Measurements from ENCODE around the gene ALDH1A3. TPM values are rescaled to one million over a fixed set of nuclear protein-coding genes. Genes with fewer than 3 reads are reported as not detected.

The ALDH1A3 gene
- total RNA-seq, 1 experiment from 2014 or later = 248 TPM

- Histone ChIP-seq H3K9me3 (ENCODE audit: control insufficient read depth in 1 of 2, insufficient read depth in 1 of 2, low read depth in 1 of 2, low read length in 2 of 2) (no peaks in the 10 kb centered on the region), H3K4me3 (replicated peaks in 1 of 2; ENCODE audit: low read depth in 1 of 2, low read length in 2 of 2) (no peak overlapping the region), H3K27me3 (ENCODE audit: insufficient read depth, low read length) (no peaks in the 10 kb centered on the region), H3K27ac (ENCODE audit: low read depth, low read length) (no peak overlapping the region), H3K9ac (ENCODE audit: low read length) (no peak overlapping the region), H3K4me1 (ENCODE audit: control insufficient read depth in 1 of 2, insufficient read depth in 2 of 2, low read length in 2 of 2) (no peaks in the 10 kb centered on the region), H3K36me3 (ENCODE audit: control insufficient read depth in 1 of 2, insufficient read depth in 2 of 2, low read length in 2 of 2) (peaks cover 30 to 92% of the 10 kb centered on the region in 2 experiments), H2AFZ (ENCODE audit: low read depth, low read length, poor library complexity, severe bottlenecking) (no peak overlapping the region), H4K20me1 (ENCODE audit: insufficient read depth) (peaks cover 25% of the 10 kb centered on the region; the same call in 1 of the 2 replicates), H3K4me2 (ENCODE audit: low read length) (no peak overlapping the region), H3K9me2 (ENCODE audit: insufficient read depth) (no peaks in the 10 kb centered on the region), H3K79me2 (ENCODE audit: insufficient read depth, low read length) (peaks cover 90% of the 10 kb centered on the region)
- DNase-seq (ENCODE audit: low read depth, low spot score) = no peak
- CTCF ChIA-PET = no interaction called here
- no TSS peak for BruUV-seq (replicated peaks)
- intact Hi-C loops (cut with micrococcal nuclease) = no loop called here
- RAD21 ChIA-PET (ENCODE audit: low non-redundant PET in 1 of 2, low total read pairs in 2 of 2, uncharacterized antibody in 2 of 2, unreplicated experiment in 2 of 2) = no interaction called here
- ATAC-seq = no peak
- POLR2A ChIA-PET = no interaction called here
- TF ChIP-seq JUND (IDR thresholded peaks at IDR 0.05) (no peak), YY1 (IDR thresholded peaks at IDR 0.05; ENCODE audit: extremely low read depth, insufficient replicate concordance, low read depth, low read length) (no peak), EZH2 (IDR thresholded peaks at IDR 0.05) (no peak), SIN3A (IDR thresholded peaks at IDR 0.05; ENCODE audit: low read depth) (no peak), ATF3 (IDR thresholded peaks at IDR 0.05) (no peak)
Measured at GRCh38 chr15:100891307-100892012, 11.8 kb downstream of the ALDH1A3 start.

- ChIA-PET POLR2A (no interaction called here), RAD21 (ENCODE audit: low non-redundant PET in 1 of 2, low total read pairs in 2 of 2, uncharacterized antibody in 2 of 2, unreplicated experiment in 2 of 2) (no interaction called here), CTCF (interaction anchor here (1.1 kb wide), 1 partner anchor 9 kb away, joined by 3 read pairs; no protein-coding TSS in a partner anchor)
- ATAC-seq (no peak), DNase-seq (ENCODE audit: low read depth, low spot score) (no peak)
- no TSS peak for BruUV-seq (replicated peaks)
- Histone ChIP-seq H3K4me2 (ENCODE audit: low read length) (no peak overlapping the region), H2AFZ (ENCODE audit: low read depth, low read length, poor library complexity, severe bottlenecking) (no peak overlapping the region), H3K27ac (ENCODE audit: low read depth, low read length) (no peak overlapping the region), H3K9ac (ENCODE audit: low read length) (no peak overlapping the region), H3K36me3 (ENCODE audit: control insufficient read depth in 1 of 2, insufficient read depth in 2 of 2, low read length in 2 of 2) (peaks cover 31 to 93% of the 10 kb centered on the region in 2 experiments), H3K9me2 (ENCODE audit: insufficient read depth) (no peaks in the 10 kb centered on the region), H4K20me1 (ENCODE audit: insufficient read depth) (peaks cover 20% of the 10 kb centered on the region; the same call in 1 of the 2 replicates), H3K27me3 (ENCODE audit: insufficient read depth, low read length) (no peaks in the 10 kb centered on the region), H3K4me1 (ENCODE audit: control insufficient read depth in 1 of 2, insufficient read depth in 2 of 2, low read length in 2 of 2) (no peaks in the 10 kb centered on the region), H3K79me2 (ENCODE audit: insufficient read depth, low read length) (peaks cover 88% of the 10 kb centered on the region), H3K4me3 (replicated peaks in 1 of 2; ENCODE audit: low read depth in 1 of 2, low read length in 2 of 2) (no peak overlapping the region), H3K9me3 (ENCODE audit: control insufficient read depth in 1 of 2, insufficient read depth in 1 of 2, low read depth in 1 of 2, low read length in 2 of 2) (no peaks in the 10 kb centered on the region)
- TF ChIP-seq EZH2 (IDR thresholded peaks at IDR 0.05) (no peak), EZH2phosphoT487 (IDR thresholded peaks at IDR 0.05; ENCODE audit: borderline replicate concordance) (no peak), ELF1 (IDR thresholded peaks at IDR 0.05; ENCODE audit: borderline replicate concordance, low read depth) (no peak), SRF (IDR thresholded peaks at IDR 0.05; ENCODE audit: low read depth) (no peak), REST (IDR thresholded peaks at IDR 0.05; ENCODE audit: low read depth) (no peak), FOSL1 (IDR thresholded peaks at IDR 0.05; ENCODE audit: low read depth) (no peak), JUND (IDR thresholded peaks at IDR 0.05) (no peak), ATF3 (IDR thresholded peaks at IDR 0.05) (no peak), MAX (IDR thresholded peaks at IDR 0.05) (no peak), YY1 (IDR thresholded peaks at IDR 0.05; ENCODE audit: extremely low read depth, insufficient replicate concordance, low read depth, low read length) (no peak), POLR2AphosphoS5 (IDR thresholded peaks at IDR 0.05; ENCODE audit: low read depth, low read length) (no peak)
- intact Hi-C loops (cut with micrococcal nuclease) = no loop called here
Measured at GRCh38 chr15:100892013-100892355, 12.4 kb downstream of the ALDH1A3 start.

Data from HCT116 (cell line).